Measurements from ENCODE around the gene NCAPH2.

- TF ChIP-seq CTCF (IDR thresholded peaks at IDR 0.05) (peak in 2 of 6 experiments; percentile 14 to 23), POLR2A (IDR thresholded peaks at IDR 0.05) (peak; percentile 62 to 78)
Observed at GRCh38 chr22:50507991-50508884, at the start of gene NCAPH2.
